GM12891 (cell line): ENCODE measurements around the gene NET1.

Experiments
- PAX5 ChIP-seq: IDR thresholded peaks from 2 replicates; pipeline ENCODE4 v1.6.1; 2011; ENCODE audit warnings: low read length, moderate library complexity, mild to moderate bottlenecking; ENCODE audit not compliant: insufficient read depth, severe bottlenecking
- POLR2A ChIP-seq: IDR thresholded peaks from 2 replicates; pipeline ENCODE4 v1.6.1; 2011; ENCODE audit warnings: low read depth, low read length, control low read depth
- POLR2AphosphoS5 ChIP-seq: IDR thresholded peaks from 2 replicates; pipeline ENCODE4 v1.6.1; 2011; ENCODE audit warnings: low read depth, low read length, control low read depth
- TAF1 ChIP-seq: IDR thresholded peaks from 2 replicates; pipeline ENCODE4 v1.6.1; 2011; ENCODE audit warnings: low read depth, low read length, control low read depth

DNA sequence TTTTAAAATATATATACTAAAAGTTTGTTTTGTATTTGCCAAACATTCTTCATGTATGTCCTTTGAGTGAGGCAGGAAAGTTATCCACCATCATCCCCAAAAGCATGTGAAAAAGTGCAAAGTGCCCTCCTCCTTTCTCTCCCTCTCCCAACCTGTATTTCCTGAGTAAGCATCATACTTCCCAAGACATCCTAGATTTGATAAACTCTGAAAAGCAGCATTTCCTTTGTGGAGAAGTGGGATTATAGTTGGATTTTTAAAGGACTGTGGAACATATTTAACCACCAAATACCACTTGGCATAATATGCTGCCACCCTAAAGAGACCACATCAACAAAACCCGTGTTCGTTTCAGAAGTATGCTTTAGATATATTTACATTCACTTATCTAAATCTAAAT, 36.9 kb downstream of the NET1 start:
- TF ChIP-seq POLR2A (no peak), POLR2AphosphoS5 (no peak), TAF1 (no peak), PAX5 (no peak)
